Glomerular visceral epithelial cell (primary cell): ENCODE data around the gene RHCG.

Experiments used
- DNase-seq: peaks from one replicate; pipeline ENCODE4 v3.0.0-alpha.2; 2016; ENCODE audit errors: extremely low spot score

The RHCG gene

DNA sequence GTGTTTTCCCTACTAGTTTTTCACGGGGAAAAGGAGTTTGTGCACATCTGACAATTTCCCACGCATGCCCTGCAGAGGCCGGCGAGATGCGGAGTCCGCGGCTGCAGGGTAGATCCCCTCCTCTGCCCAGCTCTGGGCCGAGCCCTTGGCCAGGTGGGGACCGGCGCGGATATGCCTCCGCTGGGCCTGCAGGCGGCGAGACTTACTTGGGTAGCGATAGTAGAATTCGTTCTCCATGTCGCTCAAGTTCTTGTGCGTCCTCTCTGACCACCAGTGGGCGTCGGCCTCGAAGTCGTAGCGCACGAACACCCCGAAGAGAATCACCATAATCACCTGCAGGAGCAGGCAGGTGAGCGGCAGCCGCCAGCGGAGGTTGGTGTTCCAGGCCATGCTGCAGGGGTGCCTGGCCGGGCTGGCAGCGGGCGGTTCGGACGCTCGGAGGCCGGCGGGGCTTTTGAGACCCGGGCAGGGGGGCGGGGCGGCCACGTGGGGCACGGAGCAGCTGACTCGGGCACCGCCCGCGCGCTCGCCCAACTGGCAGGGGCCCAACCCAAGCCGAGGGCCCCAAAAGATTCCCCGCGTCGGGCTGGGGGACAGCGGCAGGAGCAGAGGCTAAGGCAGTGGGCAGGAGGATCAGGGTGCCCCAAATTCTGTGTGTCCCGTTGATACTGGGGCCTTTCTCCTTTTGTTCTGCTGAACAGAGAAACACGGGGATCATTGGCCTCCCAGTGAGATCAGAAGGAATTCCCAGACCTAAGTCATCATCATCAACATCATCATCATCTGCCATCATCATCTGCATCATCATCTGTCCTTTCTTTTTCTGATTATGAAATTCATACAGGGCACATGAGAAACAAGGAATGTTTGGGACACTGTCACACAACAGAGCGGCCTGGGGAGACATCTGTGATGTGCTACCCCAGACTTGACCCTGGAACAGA is at the start of gene RHCG:
Gene RHCG, minus strand, starts transcription at position 429 of the 944 bp plus-strand sequence. Its CDS starts 39 bp downstream, at position 390.
- no peak for DNase-seq

DNA sequence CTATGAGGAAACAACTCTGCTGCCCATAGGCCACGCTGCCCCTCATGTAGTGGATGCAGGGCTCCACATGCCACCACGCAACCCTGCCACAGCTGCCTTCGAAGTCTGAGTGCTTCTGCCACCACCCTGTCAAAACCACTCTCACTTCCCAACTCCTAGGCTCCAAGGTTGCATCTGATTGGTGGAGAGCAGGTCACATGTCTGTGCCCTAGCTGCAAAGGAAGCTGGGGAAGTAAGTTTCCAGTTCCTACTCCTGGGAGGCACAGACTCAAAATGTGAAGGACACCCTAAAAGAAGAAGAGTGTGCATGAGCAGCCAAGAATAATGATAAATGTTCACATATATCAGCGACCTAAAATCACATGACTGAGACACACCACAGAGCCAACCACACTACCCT is 47.0 kb upstream of the RHCG start:
- no peak for DNase-seq

DNA sequence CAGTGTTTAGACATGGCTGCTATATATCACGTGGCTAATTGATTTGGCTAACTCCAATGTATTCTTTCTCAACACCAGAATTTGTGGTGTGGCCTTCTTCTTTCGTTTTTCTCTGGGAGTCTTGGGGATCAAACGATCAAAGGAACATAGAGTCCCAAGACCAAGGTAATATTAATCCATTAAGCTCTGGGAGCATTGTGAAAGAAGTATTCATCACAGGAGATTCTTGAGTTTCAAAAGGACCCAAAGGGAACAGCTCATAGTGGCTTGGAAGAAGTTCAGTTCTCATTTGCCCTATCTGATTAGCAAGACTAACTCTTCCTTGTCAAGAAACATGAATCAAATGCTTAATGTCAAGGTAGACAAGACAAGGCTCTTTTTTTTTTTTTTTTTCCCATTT is 46.0 kb upstream of the RHCG start:
- no peak for DNase-seq

DNA sequence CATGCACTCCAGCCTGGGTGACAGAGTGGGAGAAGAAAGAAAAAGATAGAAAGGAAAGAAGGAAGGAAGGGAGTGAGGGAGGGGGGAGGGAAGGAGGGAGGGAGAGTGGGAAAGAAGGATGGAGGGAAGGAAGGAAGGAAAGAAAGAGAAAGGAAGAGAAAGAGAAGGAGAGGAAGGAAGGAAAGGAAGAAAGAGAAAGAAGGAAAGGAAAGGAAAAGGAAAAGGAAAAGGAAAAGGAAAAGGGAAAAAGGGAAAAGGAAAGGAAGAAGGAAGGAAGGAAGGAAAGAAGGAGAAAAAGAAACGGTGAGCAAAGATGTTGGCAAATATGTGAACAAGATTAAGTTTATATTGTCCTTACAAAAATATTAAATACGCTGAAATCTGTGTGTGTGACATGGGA is 42.6 kb upstream of the RHCG start:
- no peak for DNase-seq

DNA sequence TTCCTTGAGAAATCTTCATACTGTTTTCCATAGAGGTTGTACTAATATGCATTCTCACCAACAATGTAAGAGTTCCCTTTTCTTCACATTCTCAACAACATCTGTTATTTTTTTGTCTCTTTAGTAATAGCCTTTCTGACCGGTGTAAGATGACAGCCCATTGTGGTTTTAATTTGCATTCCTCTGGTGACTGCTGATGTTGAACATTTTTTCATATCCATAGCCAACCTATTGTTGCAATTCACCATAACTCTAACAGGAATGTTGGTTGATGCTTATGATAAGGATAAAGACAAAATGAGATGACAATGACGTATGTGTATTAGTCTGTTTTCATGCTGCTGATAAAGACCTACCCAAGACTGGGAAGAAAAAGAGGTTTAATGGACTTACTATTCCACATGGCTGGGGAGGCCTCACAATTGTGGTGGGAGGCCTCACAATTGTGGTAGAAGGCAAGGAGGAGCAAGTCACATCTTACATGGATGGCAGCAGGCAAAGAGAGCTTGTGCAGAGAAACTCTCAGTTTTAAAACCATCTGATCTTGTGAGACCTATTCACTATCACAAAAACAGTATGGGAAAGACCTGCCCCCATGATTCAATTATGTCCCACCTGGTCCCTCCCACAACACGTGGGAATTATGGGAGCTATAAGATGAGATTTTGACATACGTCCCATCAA is 37.6 kb upstream of the RHCG start:
- no peak for DNase-seq

DNA sequence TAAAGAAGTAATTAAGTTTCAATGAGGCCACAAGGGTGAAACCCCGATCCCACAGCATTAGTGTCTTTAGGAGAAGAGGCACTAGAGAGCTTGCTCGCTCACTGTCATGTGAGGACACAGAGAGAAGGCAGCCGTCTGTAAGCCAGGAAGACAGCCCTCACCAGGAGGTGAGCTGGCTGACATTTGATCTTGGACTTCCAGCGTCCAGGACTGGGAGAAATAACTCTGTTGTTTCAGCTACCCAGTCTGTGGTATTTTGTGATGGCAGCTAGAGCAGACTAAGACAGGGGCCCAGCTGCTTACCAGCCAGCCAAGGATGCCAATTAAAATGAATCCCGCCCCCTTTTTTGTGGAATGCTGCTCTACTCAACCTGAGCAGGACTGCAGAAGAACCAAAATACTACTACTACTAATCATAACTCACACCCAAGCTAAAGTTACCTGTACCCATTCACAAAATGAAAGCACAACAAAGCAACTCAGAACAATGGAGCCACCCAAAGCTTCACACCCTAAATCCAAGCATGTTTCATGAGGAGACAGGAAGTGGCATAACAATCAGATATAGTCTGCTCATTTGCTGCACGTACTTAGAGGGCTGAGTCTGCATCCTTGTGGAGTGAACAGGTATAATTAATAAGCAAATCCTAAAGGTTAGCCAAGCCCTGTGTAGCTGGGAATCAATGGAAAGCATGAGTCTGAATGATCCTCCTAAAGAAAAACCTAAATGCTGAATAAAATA is 35.6 kb upstream of the RHCG start:
- DNase-seq, result no peak

DNA sequence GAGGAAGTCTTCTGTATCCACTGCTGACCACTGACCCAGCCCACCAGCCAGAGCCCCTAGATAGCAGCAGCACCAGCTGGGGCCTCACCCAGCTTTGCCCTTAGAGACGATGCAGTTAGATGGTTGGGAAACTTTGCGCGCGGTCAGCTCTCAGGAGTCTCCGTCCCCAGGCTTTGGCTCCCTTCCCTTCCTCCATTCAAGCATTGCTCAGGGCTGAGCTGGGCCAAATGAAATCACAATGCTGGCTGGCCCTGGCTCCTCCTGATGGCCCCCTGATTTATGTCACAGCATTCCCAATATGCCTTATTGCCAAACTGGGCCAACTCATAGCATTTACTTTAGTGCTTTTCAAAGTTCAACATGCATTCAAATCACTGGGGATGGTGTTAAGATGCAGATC is 34.6 kb upstream of the RHCG start:
- DNase-seq, result no peak

DNA sequence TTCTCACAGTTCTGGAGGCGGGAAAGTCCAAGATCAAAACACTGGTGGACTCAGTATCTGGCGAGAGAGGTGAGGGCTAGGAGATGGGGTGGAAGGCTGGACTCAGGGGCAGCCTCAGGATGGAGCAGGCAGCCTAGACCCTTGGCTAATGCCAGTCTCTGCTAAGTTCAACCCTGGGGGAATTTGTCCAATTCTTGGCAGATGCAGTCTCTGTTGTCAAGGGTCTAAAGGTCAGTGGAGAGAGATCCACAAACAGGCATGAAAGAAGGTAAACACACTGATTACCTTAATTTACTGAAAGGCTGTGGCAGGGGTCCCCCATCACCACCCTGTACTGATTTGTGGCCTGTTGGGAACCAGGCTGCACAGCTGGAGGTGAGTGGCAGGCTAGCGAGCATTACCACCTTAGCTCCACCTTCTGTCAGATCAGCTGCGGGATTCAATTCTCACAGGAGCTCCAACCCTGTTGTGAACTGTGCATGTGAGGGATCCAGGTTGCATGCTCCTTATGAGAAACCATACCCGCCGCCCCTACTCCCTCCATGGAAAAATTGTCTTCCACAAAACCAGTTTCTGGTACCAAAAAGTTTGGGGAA is 32.5 kb upstream of the RHCG start:
- no peak for DNase-seq

DNA sequence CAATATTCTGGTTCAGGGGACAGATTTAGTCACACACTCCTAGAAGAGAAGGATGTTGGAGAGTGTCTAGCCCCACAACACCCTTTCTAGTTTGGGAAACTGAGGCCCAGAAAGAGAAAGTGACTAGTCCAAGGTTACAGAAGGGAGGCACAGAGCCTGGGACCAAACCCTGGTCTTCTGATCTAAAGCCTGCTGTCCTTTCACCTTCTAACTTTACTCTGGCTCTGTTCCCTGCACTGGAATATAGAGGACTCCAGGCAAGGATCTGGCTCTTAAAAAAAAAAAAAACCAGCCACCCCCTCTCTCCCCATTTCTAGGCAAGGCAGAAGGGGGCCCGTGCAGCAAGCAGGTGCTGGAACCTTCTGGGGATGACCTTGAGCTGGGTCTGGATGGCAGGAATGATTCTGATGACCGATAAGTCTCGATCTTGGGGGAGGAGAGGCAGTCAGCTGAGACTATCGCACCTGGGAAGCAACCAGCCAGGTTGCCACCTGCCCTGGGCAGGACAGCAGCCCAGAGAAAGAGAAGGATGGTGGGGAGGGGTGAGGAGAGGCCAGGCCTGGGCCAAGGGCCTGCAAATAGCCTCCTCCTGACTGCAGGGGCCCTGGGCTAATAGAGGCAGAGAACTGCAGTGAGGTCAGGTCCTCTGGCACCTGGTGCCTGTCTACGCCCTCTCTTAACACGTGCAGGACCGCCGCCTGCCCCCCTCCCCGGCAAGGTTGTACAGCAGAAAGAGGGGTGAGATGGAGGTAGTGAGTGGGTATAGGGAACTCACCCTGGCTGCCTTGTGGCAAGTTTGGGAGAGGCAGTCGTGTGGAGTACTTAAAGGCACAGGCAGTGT is 30.4 kb upstream of the RHCG start:
- no peak for DNase-seq

DNA sequence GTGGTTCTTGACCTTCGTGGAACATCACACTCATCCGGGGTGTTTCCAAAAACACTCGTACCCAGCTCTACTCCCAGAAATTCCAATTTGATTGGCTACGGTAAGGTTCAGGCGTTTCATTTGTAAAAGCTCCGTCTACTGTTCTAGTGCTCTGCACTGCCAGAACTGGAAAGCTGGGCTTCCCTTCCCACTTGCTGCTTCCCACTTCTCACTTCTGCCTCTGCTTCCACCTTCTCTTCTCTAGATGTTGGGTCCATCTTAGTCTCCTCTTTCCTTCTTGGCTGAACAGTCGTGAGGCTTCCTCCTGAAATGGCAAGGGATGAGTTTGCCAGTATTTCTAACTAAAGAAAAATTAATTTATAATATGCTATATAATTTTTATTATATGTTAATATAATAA is 29.8 kb upstream of the RHCG start:
- DNase-seq, result no peak

DNA sequence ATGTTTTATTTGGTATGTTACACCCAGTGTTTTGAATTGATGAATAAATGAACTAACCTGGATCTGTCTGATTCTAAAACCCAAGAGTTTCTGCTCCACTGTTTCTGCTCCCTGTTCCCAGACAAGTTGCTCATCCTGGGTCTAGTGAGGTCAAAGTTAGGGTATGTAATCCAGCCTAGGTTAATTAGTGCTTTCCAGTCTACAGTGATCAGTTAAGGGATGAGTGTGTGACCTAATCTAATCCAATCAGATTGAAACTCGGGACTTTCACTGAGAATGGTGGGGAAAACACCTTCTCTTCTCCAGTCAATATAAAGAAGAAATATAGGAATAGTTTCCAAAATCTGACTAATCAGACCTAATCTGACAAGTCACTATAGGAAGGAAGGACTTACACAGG is 27.8 kb upstream of the RHCG start:
- no peak for DNase-seq

DNA sequence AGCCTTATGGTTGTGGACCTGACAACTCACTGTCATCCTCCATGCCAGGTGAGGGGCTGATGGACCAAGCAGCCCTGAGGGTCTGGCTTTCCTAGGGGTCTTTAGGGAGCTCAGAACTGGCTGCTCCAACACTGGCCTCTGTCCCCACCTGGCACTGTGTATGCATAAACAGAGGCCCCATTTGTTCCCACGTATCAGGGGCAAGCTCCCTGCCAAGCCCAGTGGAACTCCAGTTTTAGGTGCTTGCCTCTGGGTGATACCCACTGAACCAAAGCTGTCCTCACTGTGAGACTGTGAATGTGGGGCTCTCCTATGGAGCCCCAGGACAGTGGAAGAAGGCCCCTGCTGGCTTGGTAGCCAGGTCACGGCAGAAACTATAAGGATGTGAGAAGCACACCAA is 26.7 kb upstream of the RHCG start:
- no peak for DNase-seq

DNA sequence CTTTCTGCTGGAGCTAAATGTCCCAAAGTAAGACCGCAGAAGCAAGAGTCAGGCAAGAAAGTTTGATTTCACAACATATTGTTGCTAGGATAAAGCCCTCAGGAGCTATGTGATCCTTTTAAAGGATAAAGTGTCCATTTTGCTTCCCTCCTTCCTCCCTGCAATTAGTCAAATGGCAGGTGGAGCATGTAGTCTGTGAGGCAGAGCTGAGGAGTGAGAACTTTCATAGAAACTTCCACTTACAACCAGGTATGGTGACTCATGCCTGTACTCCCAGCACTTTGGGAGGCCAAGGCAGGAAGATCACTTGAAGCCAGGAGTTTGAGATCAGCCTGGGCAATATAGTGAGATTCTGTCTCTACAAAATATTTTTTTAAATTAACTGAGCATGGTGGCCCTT is 25.2 kb upstream of the RHCG start:
- no peak for DNase-seq

DNA sequence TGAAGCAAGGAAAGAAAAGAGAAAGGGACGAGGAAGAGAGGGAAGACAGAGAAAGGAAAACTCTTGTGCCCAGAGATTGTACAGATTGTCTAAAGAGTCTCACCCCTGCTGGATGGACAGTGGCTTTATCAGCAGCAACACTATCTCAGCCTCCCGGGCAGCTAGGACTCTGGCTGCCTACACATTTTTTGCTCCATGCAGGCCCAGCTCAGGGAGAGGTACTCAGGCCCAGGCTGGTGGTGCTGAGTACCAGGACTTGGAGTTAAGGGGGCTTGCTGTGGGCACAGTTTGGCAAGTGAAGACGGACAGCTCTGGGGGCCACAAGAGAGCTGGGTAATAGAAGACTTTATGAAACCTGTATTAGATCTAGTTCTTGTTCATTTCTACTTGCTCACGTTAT is 19.1 kb upstream of the RHCG start:
- no peak for DNase-seq

DNA sequence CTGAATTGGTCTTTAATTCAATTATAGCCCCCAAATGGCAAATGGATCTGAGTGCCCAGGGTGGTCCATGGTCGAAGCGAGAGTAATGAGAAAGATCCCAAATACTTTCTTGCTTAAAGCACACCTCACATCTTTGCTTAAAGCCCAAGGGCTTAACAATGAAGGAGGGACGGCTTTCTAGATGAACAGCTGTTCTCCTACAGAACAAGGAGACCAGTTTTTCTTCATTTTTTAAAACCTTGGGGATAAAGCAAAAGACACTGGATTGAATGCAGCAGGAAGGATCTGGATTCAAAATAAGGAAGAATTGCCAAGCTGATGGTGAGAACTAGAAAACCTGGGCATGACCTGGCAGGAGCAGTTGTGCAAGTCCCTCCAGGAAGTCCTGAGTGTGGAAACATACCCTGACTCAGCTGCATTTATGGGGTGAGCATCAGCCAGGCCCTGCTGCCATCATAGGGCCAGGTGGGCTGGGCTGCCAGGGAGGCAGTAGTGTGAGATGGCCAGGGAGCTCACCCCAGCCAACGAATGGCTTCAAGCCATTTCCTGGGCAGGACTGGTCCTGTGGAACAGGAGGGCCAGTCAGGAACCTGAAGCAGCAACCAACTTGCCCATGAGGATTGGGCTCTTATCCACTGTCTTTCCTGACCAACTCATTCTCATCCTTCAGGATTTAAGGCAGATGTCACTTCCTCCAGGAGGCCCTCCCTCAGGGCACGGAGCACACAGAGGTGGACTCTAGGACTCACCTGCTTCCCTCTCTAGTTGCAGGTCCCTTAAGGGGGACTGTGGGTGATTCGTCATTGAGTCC is 18.4 kb upstream of the RHCG start:
- no peak for DNase-seq

DNA sequence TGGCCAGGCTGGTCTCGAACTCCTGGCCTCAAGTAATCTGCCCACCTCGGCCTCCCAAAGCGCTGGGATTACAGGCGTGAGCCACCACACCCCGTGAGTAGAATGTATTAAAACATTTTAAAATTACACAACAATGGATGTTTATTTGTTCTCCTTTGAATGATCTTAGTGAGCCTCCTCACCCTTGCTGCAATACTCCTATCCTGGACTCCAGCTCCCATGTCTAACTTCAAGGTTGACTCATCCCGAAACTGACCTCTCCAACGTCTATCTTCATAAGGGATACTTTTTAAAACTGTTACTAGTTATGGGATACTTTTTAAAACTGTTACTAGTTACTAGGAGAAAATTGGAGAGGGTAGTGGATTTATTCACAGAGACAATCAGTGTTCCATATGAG is 17.8 kb upstream of the RHCG start:
- no peak for DNase-seq

DNA sequence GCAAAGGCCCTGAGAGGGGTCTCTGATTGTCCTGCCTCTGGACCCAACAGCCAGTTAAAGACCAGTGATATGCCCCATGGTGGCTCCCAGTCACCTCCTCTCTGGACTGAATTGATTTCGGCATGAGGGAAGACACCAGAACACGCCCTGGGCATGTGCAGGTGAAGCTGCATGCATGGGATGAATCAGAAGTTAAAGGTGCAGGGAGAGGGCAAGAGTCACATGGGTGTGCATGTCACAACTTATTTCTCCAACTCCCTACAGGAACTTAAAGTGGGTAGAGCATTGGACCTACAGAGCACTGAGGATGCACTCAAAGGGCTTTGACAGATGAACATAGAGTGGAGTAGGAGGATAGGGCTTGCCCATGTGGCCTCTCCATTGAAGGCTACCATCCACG is 16.9 kb upstream of the RHCG start:
- DNase-seq, result no peak

DNA sequence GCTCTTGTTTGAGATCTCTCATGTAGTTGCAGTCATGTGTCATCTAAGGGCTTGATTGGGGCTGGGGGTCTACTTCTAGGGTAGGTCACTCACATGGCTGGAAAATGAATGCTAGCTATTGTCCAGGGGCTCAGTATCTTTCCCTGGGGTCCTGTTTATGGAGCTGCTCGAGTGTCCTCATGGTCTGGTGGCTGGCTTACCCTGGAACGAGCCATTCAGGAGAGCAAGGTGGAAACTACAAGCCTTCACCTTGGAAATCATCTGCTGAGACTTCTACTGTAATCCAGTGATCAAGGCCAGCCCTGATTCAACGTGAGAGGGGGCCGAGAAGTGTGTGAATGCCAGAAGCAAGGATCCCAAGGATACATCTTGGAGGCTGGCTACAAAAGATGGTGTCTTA is 16.2 kb upstream of the RHCG start:
- no peak for DNase-seq

DNA sequence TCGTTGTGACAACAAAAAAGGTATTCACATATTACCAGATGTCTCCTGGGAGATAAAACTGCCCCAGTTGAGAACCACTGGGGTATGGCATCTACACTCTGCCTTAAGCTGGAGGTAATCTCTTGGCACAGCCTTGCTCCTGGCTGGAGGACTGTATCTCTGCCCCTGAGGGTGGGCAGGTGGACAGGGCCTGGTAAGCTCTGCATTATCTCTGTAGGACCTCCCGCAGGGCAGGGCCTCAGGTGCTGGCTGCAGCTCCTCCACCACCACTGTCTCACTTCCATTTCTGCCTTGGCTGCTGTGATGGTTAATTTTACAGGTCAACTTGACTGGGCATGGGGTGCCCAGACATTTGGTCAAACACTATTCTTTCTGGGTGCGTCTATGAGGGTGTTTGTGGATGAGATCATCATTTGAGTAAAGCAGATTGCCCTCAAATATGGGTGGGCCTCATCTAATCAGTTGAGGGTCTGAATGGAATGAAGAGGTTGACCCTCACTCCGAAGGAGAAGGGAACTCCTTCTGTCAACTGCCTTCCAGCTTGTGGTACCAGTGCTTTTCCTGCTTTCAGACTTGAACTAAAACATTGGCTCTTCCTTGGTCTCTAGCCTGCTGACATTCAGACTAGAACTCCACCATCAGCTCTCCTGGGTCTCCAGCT is 9.8 kb upstream of the RHCG start:
- no peak for DNase-seq

DNA sequence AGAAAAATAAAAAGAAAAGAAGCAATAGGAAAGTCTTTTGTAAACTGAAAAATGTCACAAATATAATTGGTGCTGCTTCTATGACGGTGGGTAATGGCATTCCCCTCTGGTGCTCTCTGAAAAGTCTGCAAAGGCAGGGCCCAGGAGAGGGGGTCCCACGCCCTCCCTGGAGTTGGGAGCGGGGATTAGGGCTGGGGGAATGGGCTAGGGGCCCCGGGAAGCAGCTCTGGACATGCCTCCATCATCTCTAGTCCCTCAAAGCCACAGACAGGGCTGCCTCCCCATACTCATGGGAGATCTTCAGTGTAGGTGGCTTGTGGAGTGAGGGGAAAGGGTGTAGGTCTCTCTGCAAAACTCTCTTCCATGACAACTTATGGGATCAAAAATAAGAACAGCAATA is 7.8 kb upstream of the RHCG start:
- DNase-seq, result no peak
